H1 (cell line): Measurements from ENCODE around the gene MS4A6A. TPM values are rescaled to one million over a fixed set of nuclear protein-coding genes. Genes with fewer than 3 reads are reported as not detected.
"Not testable (repeated sequence)": the region's sequence is repeated elsewhere in the genome, so short reads cannot be mapped to it uniquely, and the experiment has no call there.

Experiments used
- CTCF ChIA-PET: fragments of 300-600 bp; sonication (Branson Sonifier 250); formaldehyde crosslinking; loops from one replicate; lab custom pipeline; 2021; ENCODE audit not compliant: partially characterized antibody; lab: Charles Lee
- POLR2A ChIA-PET: fragments of 300-600 bp; sonication (Branson Sonifier 250); formaldehyde crosslinking; loops from one replicate; lab custom pipeline; 2021; ENCODE audit warnings: inconsistent platforms; ENCODE audit not compliant: partially characterized antibody; lab: Charles Lee
- DNase-seq, 2 experiments: peaks; one replicate each; pipeline versions ENCODE4 v3.0.0 to v3.0.0-alpha.2; 2010 to 2022; ENCODE audit warnings: low spot score in 2 of 2, low read depth in 1 of 2, mixed read lengths in 1 of 2
- FAIRE-seq: peaks from 2 replicates; lab custom pipeline; 2011; peaks lifted over from hg19 to GRCh38; lab: Jason Lieb, UNC
- H2AFZ ChIP-seq: 2 replicates; pipeline ENCODE4 v1.8.1; 2012; ENCODE audit warnings: low read length, inconsistent platforms
- H2AK5ac ChIP-seq: 2 replicates; pipeline ENCODE4 v1.6.1; 2013; ENCODE audit warnings: low read depth, low read length
- H2BK120ac ChIP-seq: replicated peaks from 2 replicates; pipeline ENCODE3; 2013; ENCODE audit warnings: low read depth, low read length, inconsistent platforms
- H2BK12ac ChIP-seq: 2 replicates; pipeline ENCODE4 v1.6.1; 2013; ENCODE audit warnings: low read depth, low read length
- H2BK15ac ChIP-seq: 2 replicates; pipeline ENCODE4 v1.6.1; 2013; ENCODE audit warnings: low read length
- H2BK20ac ChIP-seq: 2 replicates; pipeline ENCODE4 v1.6.1; 2013; ENCODE audit warnings: low read length
- H2BK5ac ChIP-seq: 2 replicates; pipeline ENCODE4 v1.6.1; 2013; ENCODE audit warnings: low read depth, low read length
- H3K14ac ChIP-seq: 2 replicates; pipeline ENCODE4 v1.6.1; 2013; ENCODE audit warnings: inconsistent platforms; ENCODE audit not compliant: insufficient read length
- H3K18ac ChIP-seq: 2 replicates; pipeline ENCODE4 v1.6.1; 2013; ENCODE audit warnings: low read length; ENCODE audit errors: extremely low read depth
- H3K23ac ChIP-seq: 2 replicates; pipeline ENCODE4 v1.6.1; 2013; ENCODE audit warnings: inconsistent platforms; ENCODE audit not compliant: insufficient read length
- H3K23me2 ChIP-seq: 2 replicates; pipeline ENCODE4 v1.6.1; 2013; ENCODE audit warnings: low read depth, low read length
- H3K27ac ChIP-seq: 2 replicates; pipeline ENCODE4 v1.6.1; 2011; ENCODE audit warnings: low read depth, low read length, inconsistent platforms
- H3K27me3 ChIP-seq, 4 experiments: replicated peaks in 1 of 4; 1 replicate in 1 of 4; 2 replicates in 3 of 4; pipeline versions ENCODE4 v1.6.1 to v1.8.1; 2011 to 2013; ENCODE audit warnings: low read length in 3 of 4, mild to moderate bottlenecking in 3 of 4, inconsistent platforms in 2 of 4, mixed read lengths in 2 of 4, moderate library complexity in 1 of 4; ENCODE audit not compliant: control insufficient read depth in 3 of 4, insufficient read depth in 3 of 4; ENCODE audit errors: extremely low read depth in 1 of 4
- H3K36me3 ChIP-seq, 4 experiments: 2 replicates each; pipeline versions ENCODE4 v1.6.1 to v1.8.1; 2011 to 2013; ENCODE audit warnings: mild to moderate bottlenecking in 4 of 4, low read length in 3 of 4, moderate library complexity in 2 of 4, control low read depth in 1 of 4, inconsistent platforms in 1 of 4; ENCODE audit not compliant: insufficient read depth in 4 of 4, control insufficient read depth in 2 of 4
- H3K4ac ChIP-seq: replicated peaks from 2 replicates; pipeline ENCODE3; 2013; ENCODE audit warnings: low read length, low read depth, mixed read lengths, inconsistent platforms; ENCODE audit not compliant: insufficient read length
- H3K4me1 ChIP-seq, 4 experiments: replicated peaks in 1 of 4; 1 replicate in 1 of 4; 2 replicates in 3 of 4; pipeline versions ENCODE4 v1.6.1 to v1.8.1; 2011 to 2013; ENCODE audit warnings: low read length in 3 of 4, inconsistent platforms in 2 of 4, mixed read lengths in 1 of 4; ENCODE audit not compliant: insufficient read depth in 4 of 4, control insufficient read depth in 3 of 4
- H3K4me2 ChIP-seq, 2 experiments: 2 replicates each; pipeline versions ENCODE4 v1.6.1 to v1.8.1; 2011 to 2013; ENCODE audit warnings: low read depth in 2 of 2, low read length in 2 of 2, control low read depth in 1 of 2, inconsistent platforms in 1 of 2, mild to moderate bottlenecking in 1 of 2; ENCODE audit not compliant: insufficient read depth in 1 of 2
- H3K4me3 ChIP-seq, 4 experiments: fragments of 200-600, 300-600 bp in 1 of 4; sonication (generic), shearing (Covaris generic), sonication (Bioruptor Twin) in 1 of 4; 2 replicates each; pipeline versions ENCODE4 v1.5.1 to v1.8.1; 2011 to 2016; ENCODE audit warnings: low read length in 4 of 4, low read depth in 3 of 4, control low read depth in 2 of 4, inconsistent platforms in 2 of 4, mild to moderate bottlenecking in 2 of 4, mixed read lengths in 1 of 4, moderate library complexity in 1 of 4; ENCODE audit not compliant: insufficient read depth in 2 of 4; ENCODE audit errors: extremely low read depth in 1 of 4
- H3K56ac ChIP-seq: replicated peaks from 2 replicates; pipeline ENCODE3; 2013; ENCODE audit warnings: low read depth, mild to moderate bottlenecking, mixed read lengths, low read length, inconsistent platforms; ENCODE audit not compliant: insufficient read length
- H3K79me1 ChIP-seq: 2 replicates; pipeline ENCODE4 v1.6.1; 2013; ENCODE audit warnings: low read depth, low read length, control low read depth
- H3K79me2 ChIP-seq, 2 experiments: 2 replicates each; pipeline versions ENCODE4 v1.6.1 to v1.8.1; 2012 to 2013; ENCODE audit warnings: low read length in 2 of 2, mild to moderate bottlenecking in 2 of 2, inconsistent platforms in 1 of 2; ENCODE audit not compliant: insufficient read depth in 2 of 2, control insufficient read depth in 1 of 2
- H3K9ac ChIP-seq, 4 experiments: replicated peaks in 1 of 4; 1 replicate in 1 of 4; 2 replicates in 3 of 4; pipeline versions ENCODE4 v1.6.1 to v1.8.1; 2011 to 2013; ENCODE audit warnings: low read depth in 3 of 4, low read length in 3 of 4, control low read depth in 2 of 4, mild to moderate bottlenecking in 2 of 4, moderate library complexity in 2 of 4, inconsistent platforms in 1 of 4; ENCODE audit errors: extremely low read depth in 1 of 4
- H3K9me3 ChIP-seq, 2 experiments: 2 replicates each; pipeline versions ENCODE4 v1.6.1 to v1.8.1; 2012 to 2013; ENCODE audit warnings: mild to moderate bottlenecking in 2 of 2, moderate library complexity in 2 of 2, control low read depth in 1 of 2, inconsistent platforms in 1 of 2, low read depth in 1 of 2, low read length in 1 of 2, mixed read lengths in 1 of 2; ENCODE audit not compliant: insufficient read depth in 2 of 2
- H4K20me1 ChIP-seq, 2 experiments: replicated peaks in 1 of 2; 2 replicates each; pipeline versions ENCODE3 to v1.8.1; 2011 to 2013; ENCODE audit warnings: inconsistent platforms in 2 of 2, low read length in 2 of 2, mild to moderate bottlenecking in 1 of 2; ENCODE audit not compliant: insufficient read depth in 2 of 2, control insufficient read depth in 1 of 2
- H4K5ac ChIP-seq: 2 replicates; pipeline ENCODE4 v1.6.1; 2013; ENCODE audit warnings: low read length, low read depth, mixed read lengths, inconsistent platforms; ENCODE audit not compliant: insufficient read length
- H4K8ac ChIP-seq: 2 replicates; pipeline ENCODE4 v1.8.0; 2013; ENCODE audit warnings: mild to moderate bottlenecking, moderate library complexity, low read length, inconsistent platforms; ENCODE audit not compliant: insufficient read depth; ENCODE audit errors: extremely low read depth
- H4K91ac ChIP-seq: replicated peaks from 2 replicates; pipeline ENCODE3; 2013; ENCODE audit warnings: low read length, mixed read lengths, inconsistent platforms; ENCODE audit not compliant: insufficient read length
- EP300 ChIP-seq, 2 experiments: IDR thresholded peaks; 1 replicate in 1 of 2; 2 replicates in 1 of 2; pipeline ENCODE4 v1.6.1; 2011 to 2012; ENCODE audit warnings: low read depth in 2 of 2, low read length in 2 of 2, mild to moderate bottlenecking in 2 of 2, borderline replicate concordance in 1 of 2, inconsistent platforms in 1 of 2, moderate library complexity in 1 of 2
- WGBS, 2 experiments: shearing (Covaris generic) in 1 of 2; methylation state at CpG; one replicate each; pipeline versions ENCODE4 v1.1.6 to v1.1.7; 2013 to 2015; ENCODE audit warnings: low lambda C conversion rate in 2 of 2, mixed read lengths in 2 of 2, inconsistent platforms in 1 of 2, low coverage in 1 of 2, missing lambda C conversion rate in 1 of 2; ENCODE audit not compliant: insufficient replicate concordance in 2 of 2, insufficient coverage in 1 of 2, insufficient read length in 1 of 2; ENCODE audit errors: extremely low coverage in 1 of 2, missing lambda C conversion rate in 1 of 2; 5-methylcytosine and 5-hydroxymethylcytosine counted together
- polyA plus RNA-seq, 7 experiments: library from polyadenylated mRNA; depleted of rRNA in 3 of 7; stranded (reverse) in 5 of 7; unstranded in 2 of 7; fragments of >200 nt in 5 of 7; fragments of 200-250 nt in 2 of 7; gene quantifications; 1 replicate in 5 of 7; 2 replicates in 1 of 7; 4 replicates in 1 of 7; pipeline versions ENCODE4 v1.2.1 to v1.2.3, GENCODE V29; 2011 to 2013; ENCODE audit warnings: missing spikeins in 2 of 7, mixed read lengths in 2 of 7
- total RNA-seq: library from RNA; stranded (reverse); fragmentation: NEBNext Ultra II Directional; extraction: Animal tissue kit (Norgen Biotek cat#: 25700); gene quantifications from 2 replicates; pipeline ENCODE4 v1.2.1, GENCODE V29; 2021

Gene MS4A6A
- total and polyA plus RNA-seq, 2 of the 8 experiments (the other 6 are each of a cell fraction or from before 2014, with no cell fraction given): not detected

DNA sequence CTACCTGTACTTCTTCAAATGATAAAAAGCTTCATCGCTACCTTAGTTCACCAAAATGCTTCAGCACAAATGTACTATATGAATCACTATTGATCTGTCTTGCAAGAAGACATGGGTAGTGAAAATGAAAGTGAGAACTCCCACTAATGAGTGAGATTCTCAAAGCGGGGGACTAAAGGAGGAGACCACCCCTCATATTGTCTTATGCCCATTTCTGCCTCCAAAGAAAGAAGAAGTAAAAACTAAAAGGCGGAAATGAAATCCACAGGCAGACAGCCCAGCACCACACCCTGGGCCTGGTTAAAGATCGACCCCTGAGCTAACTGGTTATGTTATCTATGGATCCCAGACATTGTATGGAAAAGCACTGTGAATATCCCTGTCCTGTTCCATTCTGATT, 9.7 kb upstream of the MS4A6A start:
- H2BK20ac ChIP-seq, H3K4me1 ChIP-seq, H3K4ac ChIP-seq, H2BK5ac ChIP-seq, H2BK120ac ChIP-seq, H3K27ac ChIP-seq, FAIRE-seq, H3K14ac ChIP-seq, H3K23me2 ChIP-seq, H3K27me3 ChIP-seq, H4K20me1 ChIP-seq, H2BK15ac ChIP-seq, POLR2A ChIA-PET, H4K5ac ChIP-seq, H3K23ac ChIP-seq, H3K9ac ChIP-seq, H2BK12ac ChIP-seq, H3K79me1 ChIP-seq, H2AFZ ChIP-seq, H3K4me2 ChIP-seq, H3K18ac ChIP-seq, H3K4me3 ChIP-seq, DNase-seq, H3K9me3 ChIP-seq, H4K8ac ChIP-seq, H3K36me3 ChIP-seq, H2AK5ac ChIP-seq, H3K79me2 ChIP-seq, H4K91ac ChIP-seq, H3K56ac ChIP-seq: not testable (repeated sequence)
- CTCF ChIA-PET: interaction anchor here (0.9 to 2.9 kb wide), 7 partner anchors 9 to 59 kb away, joined by 3 to 18 read pairs (median 5); partner anchors contain the start of gene MS4A6A
- peak in 1 of 2 experiments; percentile 22; a peak in 1 of 3 replicates for TF ChIP-seq EP300 (IDR thresholded peaks at IDR 0.05; ENCODE audit: borderline replicate concordance in 1 of 2, low read depth in 2 of 2, low read length in 2 of 2)
- WGBS, 2 experiments: 90% methylated on average over 4 of the region's 4 CpGs; no CpG with 5 or more reads in 1 of the 2 experiments

DNA sequence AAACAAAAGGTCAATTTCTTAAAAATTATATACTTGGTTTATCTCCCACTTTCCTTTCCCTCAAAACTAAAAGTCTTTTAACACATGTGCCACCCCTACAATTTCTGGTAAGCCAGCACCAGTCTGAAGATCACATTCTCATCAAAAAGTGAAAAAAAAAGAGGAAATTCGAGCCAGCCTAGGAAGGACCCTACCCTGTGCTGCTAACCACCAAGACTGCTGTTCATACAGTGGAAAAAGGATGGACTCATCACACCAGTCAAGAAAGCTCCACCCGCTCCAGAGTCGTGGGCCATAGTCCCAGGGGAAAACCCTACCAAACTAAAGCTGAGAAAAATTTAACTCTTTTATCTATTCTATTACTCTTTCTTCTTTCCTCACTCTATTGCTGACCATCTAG, 5.6 kb upstream of the MS4A6A start:
- H2BK5ac ChIP-seq, H3K14ac ChIP-seq, H3K18ac ChIP-seq, DNase-seq, H3K27ac ChIP-seq, H2BK120ac ChIP-seq, H3K79me2 ChIP-seq, H3K9me3 ChIP-seq, H3K4me3 ChIP-seq, H2BK12ac ChIP-seq, H3K56ac ChIP-seq, H3K27me3 ChIP-seq, H4K8ac ChIP-seq, H3K79me1 ChIP-seq, POLR2A ChIA-PET, H3K23ac ChIP-seq, H4K20me1 ChIP-seq, H2AK5ac ChIP-seq, H4K91ac ChIP-seq, H3K4ac ChIP-seq, H3K9ac ChIP-seq, H2BK20ac ChIP-seq, H3K4me1 ChIP-seq, H4K5ac ChIP-seq, FAIRE-seq, H3K4me2 ChIP-seq, H3K23me2 ChIP-seq, H2BK15ac ChIP-seq, H2AFZ ChIP-seq, CTCF ChIA-PET, H3K36me3 ChIP-seq: not testable (repeated sequence)
- WGBS, 2 experiments: 89% methylated on average over 3 of the region's 3 CpGs; no CpG with 5 or more reads in 1 of the 2 experiments
